ACC112 (cell line): Measurements from ENCODE around the gene BTBD7.

Experiments
- H2AFZ ChIP-seq: fragments of 200-600 bp; sonication (generic); one replicate; pipeline ENCODE4 v1.6.0; 2017; ENCODE audit warnings: antibody characterized with exemption, low read length; ENCODE audit not compliant: unreplicated experiment
- H3K27ac ChIP-seq: fragments of 200-600 bp; sonication (generic); 2 replicates; pipeline ENCODE4 v1.5.1; 2014; ENCODE audit warnings: low read depth, mild to moderate bottlenecking, antibody characterized with exemption, low read length, moderate library complexity
- H3K27me3 ChIP-seq: fragments of 200-600 bp; sonication (generic); 2 replicates; pipeline ENCODE4 v1.6.1; 2014; ENCODE audit warnings: mild to moderate bottlenecking, antibody characterized with exemption, low read length, moderate library complexity, mixed read lengths; ENCODE audit not compliant: insufficient read depth
- H3K36me3 ChIP-seq: fragments of 200-600 bp; sonication (generic); 2 replicates; pipeline ENCODE4 v1.6.1; 2016; ENCODE audit warnings: mild to moderate bottlenecking, antibody characterized with exemption, low read length, moderate library complexity, mixed read lengths; ENCODE audit not compliant: insufficient read depth
- H3K4me1 ChIP-seq: fragments of 200-600 bp; sonication (generic); one replicate; pipeline ENCODE4 v1.6.1; 2016; ENCODE audit warnings: low read length, mixed read lengths; ENCODE audit not compliant: insufficient read depth, unreplicated experiment, control insufficient read depth
- H3K4me3 ChIP-seq: fragments of 200-600 bp; sonication (generic); 2 replicates; pipeline ENCODE4 v1.5.1; 2014; ENCODE audit warnings: mild to moderate bottlenecking, low read depth, low read length
- H3K79me2 ChIP-seq: fragments of 200-600 bp; sonication (generic); one replicate; pipeline ENCODE4 v1.6.0; 2016; ENCODE audit warnings: low read length; ENCODE audit not compliant: control insufficient read depth, unreplicated experiment, insufficient read depth

BTBD7 gene

DNA sequence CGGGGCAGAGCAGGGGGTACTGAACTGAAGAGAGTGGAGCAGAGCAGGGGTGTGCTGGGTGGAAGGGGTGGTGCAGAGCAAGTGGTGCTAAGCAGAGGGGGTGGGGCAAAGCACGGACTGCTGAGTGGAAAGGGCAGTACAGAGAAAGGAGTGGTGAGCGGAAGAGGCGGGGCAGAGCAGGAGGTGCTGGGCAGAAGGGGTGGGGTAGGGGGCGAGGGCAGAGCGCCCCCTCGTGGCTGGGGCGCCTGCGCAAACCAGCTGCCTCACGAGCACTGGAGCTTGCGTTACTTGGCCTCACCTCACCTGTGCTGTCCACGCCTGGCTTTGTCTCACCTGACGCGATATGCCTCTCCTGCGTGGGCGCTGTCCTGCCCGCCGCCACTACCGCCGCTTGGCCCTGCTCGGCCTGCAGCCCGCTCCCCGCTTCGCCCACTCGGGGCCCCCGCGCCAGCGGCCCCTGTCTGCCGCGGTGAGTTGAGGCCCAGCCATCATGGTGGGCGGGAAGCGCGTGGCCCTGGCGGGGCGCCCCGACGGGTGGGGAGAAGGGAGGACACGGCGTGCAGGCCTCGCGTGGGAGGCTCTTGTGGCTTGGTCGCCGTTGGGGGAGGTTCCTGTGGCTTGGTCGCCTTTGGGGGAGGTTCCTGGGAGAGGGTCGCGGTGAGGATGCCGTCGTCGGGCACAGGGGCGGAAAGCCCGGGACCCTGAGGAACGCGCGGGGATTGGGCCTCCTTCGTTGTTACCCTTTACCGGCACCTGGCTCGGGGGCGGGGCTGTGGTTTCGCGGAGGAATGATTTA is 14.3 kb upstream of the BTBD7 start, which contains the start of gene COX8C:
COX8C (plus strand) TSS at position 257 of the 796 bp plus-strand sequence; CDS start at position 344, 87 bp downstream.
- Histone ChIP-seq H3K27ac (no peak within 1 kb of the TSS), H3K4me1 (no peaks in the 10 kb centered on the region), H3K79me2 (no peaks in the 10 kb centered on the region), H3K36me3 (no peaks in the 10 kb centered on the region), H3K4me3 (no peak within 1 kb of the TSS), H3K27me3 (no peaks in the 10 kb centered on the region), H2AFZ (no peak within 1 kb of the TSS)

DNA sequence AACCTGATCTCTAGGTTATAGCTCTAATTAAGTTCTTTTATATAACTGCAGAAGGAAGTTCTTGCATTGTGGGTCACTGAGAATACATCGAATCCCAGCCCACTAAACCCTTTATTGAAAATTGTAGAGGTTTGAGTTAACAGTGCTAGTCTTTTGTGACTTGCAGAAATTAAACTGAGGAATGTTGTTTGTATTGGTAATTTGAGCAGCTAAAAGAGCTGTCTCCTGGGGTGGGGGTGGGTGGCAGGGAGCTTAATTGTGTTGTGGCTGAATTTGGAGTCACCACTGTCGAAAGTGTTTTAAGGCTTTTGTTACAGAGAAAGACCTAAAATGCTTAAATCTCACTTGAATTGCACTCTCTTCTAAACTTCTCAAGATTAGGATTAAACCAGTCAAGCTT is 11.0 kb upstream of the BTBD7 start:
- Histone ChIP-seq H3K4me1 (no peaks in the 10 kb centered on the region), H3K79me2 (no peaks in the 10 kb centered on the region), H3K4me3 (no peak overlapping the region), H3K27me3 (no peaks in the 10 kb centered on the region), H3K27ac (no peak overlapping the region), H3K36me3 (no peaks in the 10 kb centered on the region), H2AFZ (no peak overlapping the region)

DNA sequence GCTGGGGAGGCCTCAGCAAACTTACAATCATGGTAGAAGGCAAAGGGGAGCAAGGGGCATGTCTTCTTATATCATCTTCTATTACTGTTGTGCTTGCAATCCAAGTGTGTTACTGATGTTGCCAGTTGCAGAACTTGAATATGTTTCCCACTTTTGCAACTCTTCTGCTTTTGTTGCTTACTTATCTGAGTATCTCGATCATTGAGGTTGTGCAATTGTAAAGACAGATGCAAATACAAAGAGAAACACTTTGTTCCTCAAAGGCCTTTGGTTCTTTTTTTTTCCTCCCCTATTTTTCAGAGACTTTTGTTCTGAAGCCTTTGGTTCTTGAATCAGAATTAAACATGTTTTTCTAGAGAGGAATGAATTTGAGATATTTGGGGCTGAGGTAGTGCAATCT is 10.4 kb upstream of the BTBD7 start:
- H3K4me3 ChIP-seq = no peak overlapping the region
- H3K4me1 ChIP-seq = no peaks in the 10 kb centered on the region
- H3K27me3 ChIP-seq = no peaks in the 10 kb centered on the region
- no peaks in the 10 kb centered on the region for H3K79me2 ChIP-seq
- H3K27ac ChIP-seq = no peak overlapping the region
- no peaks in the 10 kb centered on the region for H3K36me3 ChIP-seq
- no peak overlapping the region for H2AFZ ChIP-seq

DNA sequence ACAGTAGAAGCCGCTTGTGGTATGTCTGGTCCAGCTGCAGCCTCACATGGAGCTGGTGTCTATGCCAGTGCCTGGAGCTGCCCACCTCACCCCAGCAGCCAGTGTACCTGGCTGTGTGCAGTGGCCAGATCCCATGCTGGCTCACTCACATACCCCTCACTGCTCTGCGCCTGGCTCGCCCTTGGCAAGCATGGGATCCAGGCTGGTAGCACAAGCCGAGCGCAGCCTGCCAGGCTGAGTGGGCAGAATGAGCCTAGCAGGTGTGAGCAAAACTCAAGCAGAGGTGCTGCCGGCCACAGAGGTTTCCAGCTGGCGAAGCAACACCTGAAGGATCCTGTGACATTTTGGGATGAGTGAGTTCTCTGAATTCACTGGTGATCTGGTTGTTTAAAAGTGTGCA is 5.0 kb upstream of the BTBD7 start:
- Histone ChIP-seq H3K79me2 (peaks cover 13% of the 10 kb centered on the region), H3K4me1 (peaks cover 5% of the 10 kb centered on the region), H2AFZ (no peak overlapping the region), H3K4me3 (no peak overlapping the region), H3K27ac (no peak overlapping the region), H3K36me3 (no peaks in the 10 kb centered on the region), H3K27me3 (no peaks in the 10 kb centered on the region)

DNA sequence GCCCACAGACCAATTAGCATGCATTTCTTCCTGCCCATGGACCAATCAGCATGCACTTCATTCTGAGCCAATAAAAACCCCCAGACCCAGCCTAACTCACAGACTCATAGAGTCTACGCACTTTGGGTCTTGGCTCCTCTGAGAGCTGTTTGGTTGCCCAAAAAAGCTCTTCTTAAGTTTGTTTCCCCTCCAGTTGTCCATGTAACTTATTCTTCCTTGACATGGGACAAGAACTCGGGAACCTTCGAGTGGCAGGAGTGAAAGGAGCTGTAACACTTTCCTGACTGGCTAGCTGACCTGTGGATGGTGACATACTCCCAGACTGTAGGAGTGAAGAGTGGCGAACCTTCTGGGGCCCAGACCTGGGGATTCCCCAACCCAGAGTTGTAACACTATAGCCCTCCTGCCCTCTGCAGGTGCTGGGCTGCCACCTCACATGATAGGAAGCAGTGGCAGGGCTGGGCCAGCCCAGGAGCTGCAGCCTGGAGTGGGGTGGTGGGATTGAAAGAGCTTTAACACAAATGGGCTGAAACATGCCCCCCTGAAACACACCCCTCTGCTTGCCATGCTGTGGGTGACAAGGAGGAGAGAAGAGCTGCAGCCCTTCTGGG is 4.4 kb upstream of the BTBD7 start:
- H2AFZ ChIP-seq = no peak overlapping the region
- H3K27ac ChIP-seq = no peak overlapping the region
- no peaks in the 10 kb centered on the region for H3K36me3 ChIP-seq
- no peak overlapping the region for H3K4me3 ChIP-seq
- peaks cover 5% of the 10 kb centered on the region for H3K4me1 ChIP-seq
- peaks cover 18% of the 10 kb centered on the region for H3K79me2 ChIP-seq
- no peaks in the 10 kb centered on the region for H3K27me3 ChIP-seq

DNA sequence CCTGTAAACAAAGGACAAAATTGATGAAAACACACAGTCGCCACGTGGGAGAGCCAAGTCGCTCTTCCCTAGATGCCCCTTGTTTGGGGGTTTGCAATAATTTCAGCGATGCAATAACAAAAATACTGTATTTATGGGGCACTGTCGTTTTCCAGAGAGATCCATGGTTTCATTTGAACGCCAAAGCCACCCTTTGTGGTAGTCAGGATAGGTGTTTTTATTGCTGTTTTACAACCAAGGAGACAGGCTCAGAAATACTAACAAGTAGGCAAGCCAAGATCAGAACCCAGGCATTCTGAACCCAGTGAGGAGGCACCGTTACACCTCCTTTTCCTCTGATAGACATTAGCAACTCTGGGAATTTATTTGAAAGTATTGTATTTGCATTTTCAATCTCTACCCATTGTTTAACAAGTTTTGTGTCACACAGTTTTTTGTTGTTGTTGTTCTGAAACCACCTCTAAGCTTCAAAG is 831 bp upstream of the BTBD7 start:
- Histone ChIP-seq H3K79me2 (peaks cover 54% of the 10 kb centered on the region), H2AFZ (peak overlapping the region; percentile 73), H3K27me3 (no peaks in the 10 kb centered on the region), H3K27ac (peak overlapping the region; percentile 81), H3K4me1 (peaks cover 33% of the 10 kb centered on the region), H3K4me3 (peak overlapping the region; percentile 80), H3K36me3 (no peaks in the 10 kb centered on the region)

DNA sequence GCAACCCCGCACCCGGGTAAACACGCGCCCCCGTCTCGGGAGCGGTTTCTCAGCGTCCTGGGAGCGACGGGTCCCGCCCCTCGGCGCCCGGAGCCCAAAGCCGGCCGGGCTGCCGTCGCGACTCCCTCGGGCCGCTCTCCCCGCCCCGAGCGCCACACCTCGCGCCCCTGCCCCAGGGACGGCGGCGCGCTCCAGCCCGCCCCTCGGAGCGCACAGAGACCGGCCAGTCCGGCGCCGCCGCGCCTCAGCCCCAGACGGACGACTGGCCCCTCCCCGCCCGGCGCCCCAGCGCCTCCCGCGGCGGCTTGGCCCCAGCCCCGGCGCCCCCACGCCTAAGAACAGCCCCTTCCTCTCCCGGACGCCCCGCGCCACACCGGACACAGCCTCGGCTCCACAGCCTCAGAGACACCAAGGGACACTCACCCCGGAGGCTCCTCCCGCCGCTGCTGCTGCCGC is 411 bp downstream of the BTBD7 start:
- peak overlapping the region; percentile 96 for H2AFZ ChIP-seq
- H3K4me3 ChIP-seq = peak overlapping the region; percentile 80
- peak overlapping the region; percentile 80 for H3K27ac ChIP-seq
- H3K79me2 ChIP-seq = peaks cover 66% of the 10 kb centered on the region
- H3K4me1 ChIP-seq = peaks cover 33% of the 10 kb centered on the region
- H3K36me3 ChIP-seq = no peaks in the 10 kb centered on the region
- H3K27me3 ChIP-seq = no peaks in the 10 kb centered on the region

DNA sequence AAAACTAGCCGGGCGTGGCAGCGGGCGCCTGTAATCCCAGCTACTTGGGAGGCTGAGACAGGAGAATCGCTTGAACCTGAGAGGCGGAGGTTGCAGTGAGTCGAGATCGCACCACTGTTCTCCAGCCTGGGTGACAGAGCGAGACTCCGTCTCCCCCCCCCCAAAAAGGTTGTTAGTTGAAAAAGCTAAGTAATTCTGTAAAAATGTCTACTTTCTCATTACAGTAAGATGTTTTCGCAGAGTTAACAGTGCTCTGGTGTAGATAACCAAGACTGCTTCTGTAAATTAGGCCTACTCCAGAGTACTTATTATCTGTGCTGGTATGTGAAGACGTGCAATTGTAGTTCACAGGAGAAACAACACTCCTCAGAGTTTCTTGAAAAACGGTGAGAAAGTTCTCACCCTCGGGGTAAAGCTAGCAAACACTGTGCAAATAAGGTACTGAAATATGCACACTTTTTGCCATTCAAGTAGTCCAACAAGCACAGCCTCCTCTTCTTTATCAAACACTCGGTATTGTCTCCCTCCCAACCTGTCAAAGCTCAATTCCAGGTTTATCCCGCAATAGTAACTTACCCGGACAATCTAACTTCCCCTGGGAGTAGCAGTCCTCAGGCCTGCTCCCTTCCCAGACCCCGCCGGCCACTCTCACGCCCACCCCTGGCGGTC is 974 bp downstream of the BTBD7 start:
- no peaks in the 10 kb centered on the region for H3K27me3 ChIP-seq
- H2AFZ ChIP-seq = peak overlapping the region; percentile 96
- no peaks in the 10 kb centered on the region for H3K36me3 ChIP-seq
- peaks cover 33% of the 10 kb centered on the region for H3K4me1 ChIP-seq
- H3K4me3 ChIP-seq = peak overlapping the region; percentile 80
- H3K79me2 ChIP-seq = peaks cover 71% of the 10 kb centered on the region
- peak overlapping the region; percentile 80 for H3K27ac ChIP-seq

DNA sequence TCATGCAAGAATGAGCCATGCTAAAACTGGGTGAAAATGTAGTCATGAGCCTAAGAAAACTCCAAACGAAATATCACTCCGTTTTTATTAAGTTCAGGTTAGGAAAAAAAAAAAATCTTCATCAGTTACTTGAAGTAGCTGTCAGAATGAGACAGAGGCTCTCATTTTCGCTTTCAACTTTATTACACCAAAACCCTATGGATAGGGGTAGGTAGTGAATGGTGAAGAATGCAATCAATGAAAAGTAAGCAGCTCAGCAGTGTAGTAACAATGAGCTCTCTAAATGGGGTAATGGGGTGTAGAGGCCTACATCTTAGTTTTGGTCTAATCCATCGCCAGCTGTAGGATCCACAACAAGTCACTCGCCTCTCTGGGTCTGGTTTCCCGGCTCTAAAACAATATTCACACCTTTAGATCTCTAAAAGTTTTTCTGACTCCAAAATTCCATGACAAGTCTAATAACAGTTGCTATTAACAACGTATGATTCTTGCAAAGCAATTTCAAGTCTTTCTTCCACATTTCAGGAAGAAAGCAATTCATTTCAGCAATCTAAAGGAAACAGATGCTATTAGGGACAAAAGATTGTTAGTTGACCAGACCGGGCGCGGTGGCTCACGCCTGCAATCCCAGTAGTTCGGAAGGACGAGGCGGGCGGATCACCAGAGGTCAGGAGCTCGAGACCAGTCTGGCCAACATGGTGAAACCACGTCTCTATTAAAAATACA is 1.7 kb downstream of the BTBD7 start:
- H3K27ac ChIP-seq = no peak overlapping the region
- peak overlapping the region; percentile 80 for H3K4me3 ChIP-seq
- no peak overlapping the region for H2AFZ ChIP-seq
- peaks cover 33% of the 10 kb centered on the region for H3K4me1 ChIP-seq
- H3K27me3 ChIP-seq = no peaks in the 10 kb centered on the region
- no peaks in the 10 kb centered on the region for H3K36me3 ChIP-seq
- H3K79me2 ChIP-seq = peaks cover 77% of the 10 kb centered on the region

DNA sequence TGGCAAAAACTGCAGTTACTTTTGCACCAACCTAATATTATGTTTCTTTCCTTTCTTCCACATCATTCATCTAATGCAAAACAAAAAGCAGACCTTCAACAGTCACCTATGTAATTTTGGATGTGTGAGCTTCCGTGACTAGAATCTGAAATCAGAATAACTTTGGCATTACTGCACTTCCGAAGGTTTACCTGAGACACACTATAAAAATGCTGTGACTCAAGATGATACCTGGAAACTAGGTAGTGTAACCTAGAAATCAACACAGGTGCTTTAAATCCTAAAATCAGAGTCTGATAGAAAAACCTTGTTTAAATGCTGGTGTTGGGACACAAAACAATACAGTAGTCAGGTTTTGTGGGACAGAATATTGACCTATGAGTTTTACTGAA is 2.2 kb downstream of the BTBD7 start:
- peaks cover 83% of the 10 kb centered on the region for H3K79me2 ChIP-seq
- peaks cover 33% of the 10 kb centered on the region for H3K4me1 ChIP-seq
- peak overlapping the region; percentile 80 for H3K4me3 ChIP-seq
- no peak overlapping the region for H3K27ac ChIP-seq
- H2AFZ ChIP-seq = no peak overlapping the region
- no peaks in the 10 kb centered on the region for H3K27me3 ChIP-seq
- no peaks in the 10 kb centered on the region for H3K36me3 ChIP-seq
